Stomach smooth muscle (tissue), 2 donors: ENCODE measurements around the gene TGM3.

Source experiments
- H3K27ac ChIP-seq: one replicate; pipeline ENCODE4 v1.7.0; 2013; ENCODE audit warnings: mild to moderate bottlenecking, low read length, inconsistent platforms
- H3K27me3 ChIP-seq, 2 donors: one replicate each; pipeline ENCODE4 v1.7.0; 2013; ENCODE audit warnings: low read length in 2 of 2; ENCODE audit not compliant: insufficient read depth in 2 of 2, control insufficient read depth in 1 of 2
- H3K36me3 ChIP-seq, 2 donors: one replicate each; pipeline ENCODE4 v1.7.0; 2013; ENCODE audit warnings: low read length in 2 of 2; ENCODE audit not compliant: control insufficient read depth in 2 of 2, insufficient read depth in 2 of 2
- H3K4me1 ChIP-seq: one replicate; pipeline ENCODE4 v1.7.0; 2013; ENCODE audit warnings: low read length; ENCODE audit not compliant: control insufficient read depth, insufficient read depth
- H3K4me3 ChIP-seq, 2 donors: one replicate each; pipeline ENCODE4 v1.7.0; 2013; ENCODE audit warnings: low read length in 2 of 2
- H3K9ac ChIP-seq, 2 donors: one replicate each; pipeline ENCODE4 v1.7.0; 2013; ENCODE audit warnings: low read length in 2 of 2, mild to moderate bottlenecking in 1 of 2
- H3K9me3 ChIP-seq, 2 donors: one replicate each; pipeline ENCODE4 v1.7.0; 2013; ENCODE audit warnings: low read length in 2 of 2; ENCODE audit not compliant: control insufficient read depth in 2 of 2
- donor health status: healthy.
- donor health status: Pancreatic carcinoma.

Gene TGM3

GRCh38 chr20:2374346-2375125 is 78.7 kb downstream of the TGM3 start:
- Histone ChIP-seq H3K9ac (no peak overlapping the region), H3K4me1 (no peaks in the 10 kb centered on the region), H3K27ac (no peak overlapping the region), H3K27me3 (peaks cover 3 to 6% of the 10 kb centered on the region in 2 donors), H3K4me3 (no peak overlapping the region), H3K9me3 (peaks cover 0 to 3% of the 10 kb centered on the region in 2 donors), H3K36me3 (no peaks in the 10 kb centered on the region)

GRCh38 chr20:2378893-2379292 is 83.1 kb downstream of the TGM3 start:
- no peak overlapping the region for H3K4me3 ChIP-seq
- no peaks in the 10 kb centered on the region for H3K9me3 ChIP-seq
- H3K9ac ChIP-seq = no peak overlapping the region
- H3K36me3 ChIP-seq = no peaks in the 10 kb centered on the region
- H3K4me1 ChIP-seq = no peaks in the 10 kb centered on the region
- H3K27me3 ChIP-seq = peaks cover 2 to 3% of the 10 kb centered on the region in 2 donors
- no peak overlapping the region for H3K27ac ChIP-seq

GRCh38 chr20:2379511-2380229 is 83.9 kb downstream of the TGM3 start:
- Histone ChIP-seq H3K4me1 (no peaks in the 10 kb centered on the region), H3K4me3 (no peak overlapping the region), H3K27ac (no peak overlapping the region), H3K9ac (no peak overlapping the region), H3K9me3 (no peaks in the 10 kb centered on the region), H3K36me3 (no peaks in the 10 kb centered on the region), H3K27me3 (peaks cover 0 to 4% of the 10 kb centered on the region in 2 donors)

GRCh38 chr20:2380601-2381000 is 84.8 kb downstream of the TGM3 start, which contains the start of gene TGM6:
Gene TGM6, plus strand, starts transcription at chr20:2380901. Its CDS starts 68 bp downstream, at chr20:2380969.
- H3K4me1 ChIP-seq = no peaks in the 10 kb centered on the region
- peaks cover 0 to 4% of the 10 kb centered on the region in 2 donors for H3K27me3 ChIP-seq
- H3K9me3 ChIP-seq = no peaks in the 10 kb centered on the region
- no peak within 1 kb of the TSS for H3K4me3 ChIP-seq
- H3K27ac ChIP-seq = no peak within 1 kb of the TSS
- no peaks in the 10 kb centered on the region for H3K36me3 ChIP-seq
- H3K9ac ChIP-seq = no peak within 1 kb of the TSS

GRCh38 chr20:2381303-2381702 is 85.5 kb downstream of the TGM3 start:
- Histone ChIP-seq H3K9ac (no peak overlapping the region), H3K36me3 (no peaks in the 10 kb centered on the region), H3K27me3 (peaks cover 0 to 4% of the 10 kb centered on the region in 2 donors), H3K4me3 (no peak overlapping the region), H3K9me3 (peaks cover 0 to 2% of the 10 kb centered on the region in 2 donors), H3K4me1 (no peaks in the 10 kb centered on the region), H3K27ac (no peak overlapping the region)

GRCh38 chr20:2382833-2383232 is 87.0 kb downstream of the TGM3 start:
- Histone ChIP-seq H3K9me3 (peaks cover 7 to 9% of the 10 kb centered on the region in 2 donors), H3K27ac (no peak overlapping the region), H3K4me3 (no peak overlapping the region), H3K4me1 (no peaks in the 10 kb centered on the region), H3K27me3 (peaks cover 0 to 4% of the 10 kb centered on the region in 2 donors), H3K36me3 (no peaks in the 10 kb centered on the region), H3K9ac (no peak overlapping the region)

GRCh38 chr20:2385026-2385425 is 89.2 kb downstream of the TGM3 start:
- Histone ChIP-seq H3K27me3 (peaks cover 0 to 2% of the 10 kb centered on the region in 2 donors), H3K4me3 (no peak overlapping the region), H3K4me1 (no peaks in the 10 kb centered on the region), H3K36me3 (no peaks in the 10 kb centered on the region), H3K27ac (no peak overlapping the region), H3K9me3 (peaks cover 10 to 12% of the 10 kb centered on the region in 2 donors), H3K9ac (no peak overlapping the region)

- no peaks in the 10 kb centered on the region for H3K36me3 ChIP-seq
- no peaks in the 10 kb centered on the region for H3K4me1 ChIP-seq
- H3K27me3 ChIP-seq = peaks cover 0 to 2% of the 10 kb centered on the region in 2 donors
- H3K9me3 ChIP-seq = peaks cover 10 to 12% of the 10 kb centered on the region in 2 donors
- no peak overlapping the region for H3K9ac ChIP-seq
- no peak overlapping the region for H3K27ac ChIP-seq
- no peak overlapping the region for H3K4me3 ChIP-seq
Observed at GRCh38 chr20:2385496-2385895, 89.7 kb downstream of the TGM3 start.

GRCh38 chr20:2386516-2387179 is 90.8 kb downstream of the TGM3 start:
- H3K9ac ChIP-seq = no peak overlapping the region
- H3K36me3 ChIP-seq = no peaks in the 10 kb centered on the region
- H3K27ac ChIP-seq = no peak overlapping the region
- no peaks in the 10 kb centered on the region for H3K4me1 ChIP-seq
- H3K4me3 ChIP-seq = no peak overlapping the region
- H3K9me3 ChIP-seq = peaks cover 10 to 12% of the 10 kb centered on the region in 2 donors
- H3K27me3 ChIP-seq = peaks cover 0 to 2% of the 10 kb centered on the region in 2 donors

- Histone ChIP-seq H3K27ac (no peak overlapping the region), H3K4me3 (no peak overlapping the region), H3K4me1 (no peaks in the 10 kb centered on the region), H3K9me3 (peaks cover 12 to 13% of the 10 kb centered on the region in 2 donors), H3K27me3 (peaks cover 0 to 2% of the 10 kb centered on the region in 2 donors), H3K36me3 (no peaks in the 10 kb centered on the region), H3K9ac (no peak overlapping the region)
Observed at GRCh38 chr20:2387180-2387577, 91.4 kb downstream of the TGM3 start.
